Skeletal muscle cell (primary cell): ENCODE measurements around the gene SCGB1D2.
"Not testable (repeated sequence)": the region's sequence is repeated elsewhere in the genome, so short reads cannot be mapped to it uniquely, and the experiment has no call there.

Experiments used
- DNase-seq: peaks from one replicate; pipeline ENCODE4 v3.0.0-alpha.2; 2010; ENCODE audit warnings: low read depth
- H3K4me3 ChIP-seq: 2 replicates; pipeline ENCODE4 v1.5.1; 2011; ENCODE audit warnings: low read depth, mild to moderate bottlenecking, control low read depth, low read length, moderate library complexity

The SCGB1D2 gene

GRCh38 chr11:62242021-62242420, at the start of gene SCGB1D2:
Gene SCGB1D2 (plus strand): TSS chr11:62242239. CDS start chr11:62242308, 69 bp downstream.
- DNase-seq, result no peak

GRCh38 chr11:62193952-62194351, 48.1 kb upstream of the SCGB1D2 start:
- no peak overlapping the region for H3K4me3 ChIP-seq
- no peak for DNase-seq

More at GRCh38 chr11:62242021-62242420, at the start of gene SCGB1D2:
- H3K4me3 ChIP-seq, result no peak within 1 kb of the TSS

DNA sequence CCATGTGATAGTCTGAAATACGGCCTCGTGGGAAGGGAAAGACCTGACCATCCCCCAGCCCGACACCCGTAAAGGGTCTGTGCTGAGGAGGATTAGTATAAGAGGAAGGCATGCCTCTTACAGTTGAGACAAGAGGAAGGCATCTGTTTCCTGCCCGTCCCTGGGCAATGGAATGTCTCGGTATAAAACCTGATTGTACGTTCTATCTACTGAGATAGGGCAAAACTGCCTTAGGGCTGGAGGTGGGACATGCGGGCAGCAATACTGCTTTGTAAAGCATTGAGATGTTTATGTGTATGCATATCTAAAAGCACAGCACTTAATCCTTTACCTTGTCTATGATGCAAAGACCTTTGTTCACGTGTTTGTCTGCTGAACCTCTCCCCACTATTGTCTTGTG, 47.0 kb upstream of the SCGB1D2 start:
- H3K4me3 ChIP-seq, DNase-seq: not testable (repeated sequence)

DNA sequence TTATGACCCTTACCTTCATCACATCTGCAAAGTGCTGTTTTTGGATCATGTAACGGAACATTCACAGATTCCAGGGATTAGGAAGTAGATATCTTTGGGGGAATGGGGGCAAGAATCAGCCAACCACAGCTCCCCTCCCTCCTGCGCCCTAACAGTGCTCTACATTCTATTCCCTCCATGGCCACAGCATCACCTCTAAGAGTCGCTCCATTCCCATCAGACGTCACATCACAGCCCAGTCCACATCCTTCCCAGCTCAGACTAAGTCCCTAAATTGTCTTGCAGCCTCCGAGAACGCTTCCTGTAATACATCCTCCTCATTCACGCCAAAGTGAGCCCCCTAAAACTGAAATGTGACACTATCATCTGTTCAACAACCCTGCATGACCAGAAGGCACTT, 46.1 kb upstream of the SCGB1D2 start:
- DNase-seq, result no peak
- no peak overlapping the region for H3K4me3 ChIP-seq

DNA sequence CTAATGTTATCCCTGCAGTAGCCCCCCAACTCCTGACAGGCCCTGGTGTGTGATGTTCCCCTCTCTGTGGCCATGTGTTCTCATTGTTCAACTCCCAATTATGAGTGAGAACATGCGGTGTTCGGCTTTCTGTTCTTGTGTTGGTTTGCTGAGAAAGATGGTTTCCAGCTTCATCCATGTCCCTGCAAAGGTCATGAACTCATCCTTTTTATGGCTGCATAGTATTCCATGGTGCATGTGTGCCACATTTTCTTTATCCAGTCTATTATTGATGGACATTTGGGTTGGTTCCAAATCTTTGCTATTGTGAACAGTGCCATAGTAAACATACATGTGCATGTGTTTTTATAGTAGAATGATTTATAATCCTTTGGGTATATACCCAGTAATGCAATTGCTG, 44.6 kb upstream of the SCGB1D2 start:
- DNase-seq, H3K4me3 ChIP-seq: not testable (repeated sequence)

DNA sequence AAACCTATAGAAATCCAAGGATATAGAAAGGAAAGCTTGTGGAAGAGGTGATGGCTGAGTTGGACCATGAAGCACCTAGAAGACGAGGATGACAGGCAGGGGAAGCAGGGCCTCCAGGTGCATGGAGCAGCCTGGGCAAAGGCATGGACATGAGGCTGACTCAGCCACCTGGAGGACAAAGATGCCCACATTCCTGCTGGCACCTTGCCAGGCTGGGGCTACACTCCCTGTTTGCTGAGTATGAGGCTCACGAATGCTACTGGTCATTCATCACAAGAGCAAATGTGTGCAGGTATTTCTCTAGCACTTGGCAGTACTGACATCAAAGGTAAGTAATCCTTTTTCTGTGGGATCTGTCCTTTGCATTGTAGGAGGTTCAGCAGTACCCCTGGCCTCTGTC, 40.7 kb upstream of the SCGB1D2 start:
- DNase-seq, result no peak
- H3K4me3 ChIP-seq, result no peak overlapping the region

- DNase-seq, result no peak
- H3K4me3 ChIP-seq, result no peak overlapping the region
Observed at GRCh38 chr11:62202910-62203309, 39.1 kb upstream of the SCGB1D2 start.

DNA sequence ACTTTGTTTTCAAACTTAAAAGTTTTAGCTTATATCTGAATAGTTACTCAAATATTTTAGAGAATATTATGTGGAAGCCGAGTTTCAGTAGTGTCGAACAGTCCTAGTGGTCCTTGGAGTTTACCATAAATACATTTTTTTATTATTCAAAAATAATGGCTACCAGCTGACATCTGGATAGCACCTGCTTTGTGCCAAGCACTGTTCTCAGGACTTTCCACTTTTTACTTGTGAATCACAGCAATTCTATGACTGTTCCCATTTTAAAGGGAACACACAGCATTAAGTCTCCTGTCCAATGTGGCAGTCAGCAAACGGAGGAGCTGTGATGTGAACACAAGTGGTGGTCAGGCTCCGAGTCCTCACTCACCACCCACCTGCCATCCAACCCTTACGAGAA, 37.6 kb upstream of the SCGB1D2 start:
- H3K4me3 ChIP-seq, result no peak overlapping the region
- DNase-seq, result no peak

DNA sequence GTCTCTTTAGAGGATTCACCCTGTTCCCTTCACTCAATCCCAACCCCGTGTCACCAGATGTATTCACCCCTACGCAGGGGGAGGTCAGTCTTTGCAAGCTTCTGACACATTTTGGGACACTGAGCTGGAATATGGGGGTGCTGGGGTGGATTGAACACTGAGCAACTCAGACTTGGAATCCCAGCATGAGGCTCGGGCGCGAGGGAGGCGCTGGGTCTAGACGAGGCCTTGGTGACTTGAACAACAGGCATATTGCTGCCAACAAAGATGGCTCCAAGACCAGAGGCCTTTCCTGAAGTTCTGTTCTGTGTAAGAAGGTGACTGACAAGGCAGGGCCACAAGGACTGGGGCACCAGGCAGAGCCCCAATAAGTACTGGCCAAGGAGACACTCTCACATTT, 36.6 kb upstream of the SCGB1D2 start:
- H3K4me3 ChIP-seq, result no peak overlapping the region
- no peak for DNase-seq

DNA sequence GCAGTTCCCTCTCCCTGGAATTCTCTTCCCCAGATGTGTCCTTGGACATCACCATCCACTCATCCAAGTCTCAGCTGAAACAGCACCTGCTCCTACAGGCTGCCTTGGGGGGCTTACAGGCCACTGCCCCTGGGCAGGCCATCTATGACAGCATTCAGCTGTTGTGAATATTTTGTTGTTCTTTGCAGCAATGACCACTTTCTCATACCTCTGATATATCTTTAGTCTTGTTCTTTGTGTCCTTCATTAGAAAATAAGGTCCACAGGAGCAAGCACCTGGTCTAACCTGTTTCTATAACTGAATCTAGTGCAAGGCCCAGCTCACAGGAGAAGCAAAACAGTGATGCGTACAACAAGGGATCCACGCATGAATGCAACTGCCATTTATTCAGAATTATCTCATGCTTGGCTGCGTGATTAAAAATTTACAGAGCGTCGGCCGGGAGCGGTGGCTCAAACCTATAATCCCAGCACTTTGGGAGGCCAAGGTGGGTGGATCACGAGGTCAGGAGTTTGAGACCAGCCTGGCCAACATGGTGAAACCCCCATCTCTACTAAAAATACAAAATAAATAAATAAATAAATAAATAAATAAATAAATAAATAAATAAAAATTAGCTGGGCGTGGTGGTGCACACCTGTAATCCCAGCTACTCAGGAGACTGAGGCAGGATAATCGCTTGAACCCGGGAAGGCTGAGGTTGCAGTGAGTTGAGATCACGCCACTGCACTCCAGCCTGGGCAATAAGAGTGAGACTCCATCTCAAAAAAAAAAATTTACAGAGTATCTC, 35.6 kb upstream of the SCGB1D2 start:
- H3K4me3 ChIP-seq, DNase-seq: not testable (repeated sequence)

DNA sequence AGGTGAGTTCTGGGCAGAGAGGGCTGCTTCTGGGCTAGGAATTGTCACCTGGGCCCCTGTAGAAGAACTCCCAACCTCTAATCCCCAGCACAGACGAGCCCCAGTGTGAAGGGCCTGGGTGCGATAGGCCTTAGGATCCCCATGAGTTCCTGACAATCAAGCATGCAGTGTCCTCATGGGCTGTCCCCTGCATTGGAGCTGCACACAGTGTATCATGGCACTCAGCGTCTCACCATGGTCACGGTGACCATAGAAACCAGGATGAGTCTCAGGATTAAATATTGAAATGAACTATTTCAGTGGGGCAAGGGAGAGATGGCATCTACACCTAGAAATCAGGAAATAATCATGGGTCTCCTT, 33.3 kb upstream of the SCGB1D2 start:
- DNase-seq, result no peak
- H3K4me3 ChIP-seq, result no peak overlapping the region

DNA sequence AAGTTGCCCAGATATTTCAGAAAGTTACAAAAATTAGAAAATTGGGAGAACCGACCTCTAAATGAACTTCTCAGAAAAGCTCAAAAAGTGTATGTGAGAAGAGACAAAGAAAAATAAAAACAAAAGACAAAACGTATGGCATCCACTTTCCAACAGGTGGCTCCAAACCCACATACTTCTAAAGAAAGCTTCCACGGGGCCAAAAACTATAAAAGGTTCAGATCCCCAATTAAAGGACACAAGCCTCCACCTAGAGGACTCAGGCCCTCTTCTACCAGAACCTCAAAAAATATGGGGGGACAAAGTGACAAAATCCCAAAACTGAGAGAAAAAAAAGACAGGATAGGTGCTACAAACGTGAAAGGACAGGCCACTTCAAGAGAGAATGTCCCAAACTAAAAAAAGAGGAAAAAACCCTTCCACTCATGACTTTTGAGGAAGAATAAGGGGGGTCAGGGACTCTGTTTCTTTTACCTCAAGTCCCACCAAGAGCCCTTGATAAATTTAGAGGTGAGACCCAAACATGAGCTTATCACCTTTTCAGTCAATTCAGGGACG, 24.8 kb upstream of the SCGB1D2 start:
- no peak for DNase-seq
- no peak overlapping the region for H3K4me3 ChIP-seq

DNA sequence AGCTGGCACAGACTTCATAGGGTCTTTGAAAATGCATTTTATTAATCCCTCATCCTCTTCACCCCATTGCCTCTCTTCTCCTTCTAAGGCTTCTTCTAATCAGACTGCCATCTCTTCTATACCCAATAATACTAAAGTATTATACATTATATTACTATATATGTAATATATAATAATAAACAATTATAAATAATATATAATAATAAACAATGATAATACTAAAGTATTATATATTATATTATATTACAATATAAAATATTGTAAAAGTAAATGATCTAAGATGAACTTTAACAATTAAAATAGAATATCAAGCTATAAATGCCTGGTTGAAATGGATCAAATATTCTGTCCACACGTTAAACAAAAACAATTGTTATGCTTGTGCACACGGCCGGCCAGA, 20.5 kb upstream of the SCGB1D2 start:
- DNase-seq, result no peak
- H3K4me3 ChIP-seq, result no peak overlapping the region

- DNase-seq, result no peak
- no peak overlapping the region for H3K4me3 ChIP-seq
Observed at GRCh38 chr11:62223095-62223494, 18.9 kb upstream of the SCGB1D2 start.

- DNase-seq, result no peak
- no peak overlapping the region for H3K4me3 ChIP-seq
Observed at GRCh38 chr11:62233730-62234129, 8.3 kb upstream of the SCGB1D2 start.

GRCh38 chr11:62236187-62236586, 5.9 kb upstream of the SCGB1D2 start:
- H3K4me3 ChIP-seq, result no peak overlapping the region
- DNase-seq, result no peak

DNA sequence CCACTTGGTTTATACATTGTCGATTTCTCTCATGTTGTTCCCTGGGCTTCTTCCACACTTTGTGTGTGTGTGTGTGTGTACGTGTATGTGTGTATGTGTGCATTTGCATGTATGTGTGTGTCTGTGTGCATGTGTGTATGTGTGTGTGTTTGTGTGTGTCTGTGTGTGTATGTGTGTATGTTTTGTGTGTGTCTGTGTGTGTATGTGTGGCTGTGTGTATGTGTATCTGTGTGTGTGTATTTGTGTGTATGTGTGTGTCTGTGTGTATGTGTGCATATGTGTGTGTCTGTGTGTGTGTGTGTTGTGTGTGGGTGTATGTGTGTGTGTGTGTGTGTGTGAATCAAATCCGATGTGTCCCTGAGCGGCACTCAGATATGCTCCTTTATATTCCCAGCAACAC, 4.5 kb upstream of the SCGB1D2 start:
- no peak overlapping the region for H3K4me3 ChIP-seq
- DNase-seq, result no peak

GRCh38 chr11:62238151-62238550, 3.9 kb upstream of the SCGB1D2 start:
- H3K4me3 ChIP-seq, result no peak overlapping the region
- no peak for DNase-seq

DNA sequence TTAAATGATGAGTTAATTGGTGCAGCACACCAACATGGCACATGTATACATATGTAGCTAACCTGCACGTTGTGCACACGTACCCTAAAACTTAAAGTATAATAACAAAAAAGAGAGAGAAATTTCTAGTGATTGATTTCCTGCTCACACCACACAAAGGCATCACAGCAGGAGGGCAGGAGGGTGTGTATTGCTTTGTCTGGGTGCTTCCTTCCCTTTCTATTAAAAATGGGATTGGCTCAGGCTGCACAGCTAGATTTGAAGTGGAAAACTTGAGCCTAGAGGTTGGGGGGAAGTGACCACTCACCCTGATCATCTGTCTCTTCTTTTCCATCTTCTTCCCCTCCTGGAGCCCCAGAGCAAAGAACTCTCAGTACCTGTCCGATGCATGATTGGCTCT, 944 bp upstream of the SCGB1D2 start:
- no peak for DNase-seq

DNA sequence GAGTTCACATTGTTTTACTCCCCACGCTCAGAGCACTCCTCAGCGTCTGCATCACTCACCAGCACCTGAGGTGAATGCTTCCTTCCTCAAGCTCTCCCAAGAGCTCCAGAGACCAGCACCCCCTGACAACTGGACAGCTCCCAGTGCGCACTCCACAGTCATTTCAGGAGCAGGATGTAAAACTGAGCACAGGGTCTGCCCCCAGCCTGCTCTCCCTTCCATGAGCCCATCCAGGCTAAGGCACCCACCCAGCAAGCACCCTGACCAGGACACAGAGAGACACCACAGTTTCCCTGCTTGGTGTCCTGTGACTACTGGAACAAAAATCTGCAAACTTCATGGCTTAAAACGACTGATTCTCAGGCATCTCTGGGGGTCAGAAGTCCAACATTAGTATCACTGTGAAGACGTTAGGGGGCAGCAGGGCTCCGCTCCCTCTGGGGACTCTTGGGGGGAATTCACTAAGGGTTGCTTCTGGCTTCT, 3.3 kb downstream of the SCGB1D2 start:
- no peak overlapping the region for H3K4me3 ChIP-seq
- DNase-seq, result no peak

More for the DNA sequence above, 944 bp upstream of the SCGB1D2 start:
- no peak overlapping the region for H3K4me3 ChIP-seq

- no peak for DNase-seq
- H3K4me3 ChIP-seq, result no peak overlapping the region
Observed at GRCh38 chr11:62251698-62252097, 9.7 kb downstream of the SCGB1D2 start.
